Non-pigmented ciliary epithelial cell (primary cell): ENCODE data around the gene MTURN.
"Not testable (repeated sequence)": the region's sequence is repeated elsewhere in the genome, so short reads cannot be mapped to it uniquely, and the experiment has no call there.

Experiments used
- DNase-seq: peaks from one replicate; pipeline ENCODE4 v3.0.0-alpha.2; 2010; ENCODE audit warnings: low read depth

The MTURN gene

GRCh38 chr7:30181211-30181610 lies 46.4 kb downstream of the MTURN start:
- DNase-seq, result no peak

- DNase-seq, result no peak
Measured at GRCh38 chr7:30181736-30182522, 47.1 kb downstream of the MTURN start.

- no peak for DNase-seq
Measured at GRCh38 chr7:30182814-30183213, 48.0 kb downstream of the MTURN start.

- no peak for DNase-seq
Measured at GRCh38 chr7:30183749-30184369, 49.1 kb downstream of the MTURN start.

GRCh38 chr7:30184791-30185487 lies 50.2 kb downstream of the MTURN start:
- no peak for DNase-seq

GRCh38 chr7:30185496-30185895 lies 50.7 kb downstream of the MTURN start:
- DNase-seq, result no peak

- no peak for DNase-seq
Measured at GRCh38 chr7:30186725-30187124, 51.9 kb downstream of the MTURN start.

- no peak for DNase-seq
Measured at GRCh38 chr7:30187513-30187912, 52.7 kb downstream of the MTURN start.

GRCh38 chr7:30188381-30188780 lies 53.6 kb downstream of the MTURN start:
- not testable (repeated sequence) for DNase-seq

GRCh38 chr7:30188811-30189210 lies 54.0 kb downstream of the MTURN start:
- no peak for DNase-seq

GRCh38 chr7:30191809-30192208 lies 57.0 kb downstream of the MTURN start:
- no peak for DNase-seq

GRCh38 chr7:30193336-30193943 lies 58.7 kb downstream of the MTURN start:
- DNase-seq, result no peak

GRCh38 chr7:30196408-30196807 lies 61.6 kb downstream of the MTURN start:
- no peak for DNase-seq

GRCh38 chr7:30197438-30197837 lies 62.7 kb downstream of the MTURN start:
- DNase-seq, result no peak

GRCh38 chr7:30199271-30199670 lies 64.5 kb downstream of the MTURN start:
- DNase-seq, result no peak

- DNase-seq, result no peak
Measured at GRCh38 chr7:30200591-30200990, 65.8 kb downstream of the MTURN start.

GRCh38 chr7:30201161-30201666 lies 66.4 kb downstream of the MTURN start:
- DNase-seq, result no peak

GRCh38 chr7:30201921-30202320 lies 67.1 kb downstream of the MTURN start:
- DNase-seq, result no peak

- no peak for DNase-seq
Measured at GRCh38 chr7:30202671-30203070, 67.9 kb downstream of the MTURN start.

- peak; percentile 32 for DNase-seq
Measured at GRCh38 chr7:30206491-30206890, 71.7 kb downstream of the MTURN start.

GRCh38 chr7:30206942-30207341 lies 72.2 kb downstream of the MTURN start:
- DNase-seq, result no peak

GRCh38 chr7:30207376-30207775 lies 72.6 kb downstream of the MTURN start:
- DNase-seq, result no peak
